SK-N-SH (cell line): ENCODE measurements around the gene ASMTL. TPM values are rescaled to one million over a fixed set of nuclear protein-coding genes. Genes with fewer than 3 reads are reported as not detected.

ENCODE experiments used
- CTCF ChIA-PET: fragments of 300-600, 350-600 bp; formaldehyde crosslinking; extraction: SDS; loops from one replicate; lab custom pipeline; 2021; lab: Yijun Ruan, JAX
- POLR2A ChIA-PET: fragments of 350-600 bp; sonication (Branson Sonifier 250); formaldehyde crosslinking; extraction: SDS; loops from one replicate; lab custom pipeline; 2020; ENCODE audit warnings: antibody characterized with exemption, inconsistent platforms; lab: Yijun Ruan, JAX
- DNase-seq: peaks from one replicate; pipeline ENCODE4 v3.0.0; 2012
- H2AFZ ChIP-seq: fragments of 200-600 bp; sonication (generic); 2 replicates; pipeline ENCODE4 v1.8.1; 2016; ENCODE audit warnings: antibody characterized with exemption, mild to moderate bottlenecking, low read depth
- H3F3A ChIP-seq: fragments of 200-600 bp; sonication (generic); replicated peaks from 2 replicates; pipeline ENCODE3; 2016; ENCODE audit warnings: antibody characterized with exemption, mild to moderate bottlenecking; ENCODE audit not compliant: insufficient read depth
- H3K27ac ChIP-seq, 2 experiments: fragments of 200-500 bp in 1 of 2; fragments of 200-600 bp in 1 of 2; sonication (Bioruptor generic) in 1 of 2; sonication (generic), shearing (Covaris generic) in 1 of 2; 2 replicates each; pipeline versions ENCODE4 v1.5.1 to v1.6.1; 2014 to 2016; ENCODE audit warnings: low read depth in 2 of 2, inconsistent platforms in 1 of 2, low read length in 1 of 2, mild to moderate bottlenecking in 1 of 2, mixed read lengths in 1 of 2
- H3K27me3 ChIP-seq: fragments of 200-600 bp; sonication (generic), shearing (Covaris generic); 2 replicates; pipeline ENCODE4 v1.6.1; 2016; ENCODE audit warnings: mixed run types; ENCODE audit not compliant: insufficient read depth
- H3K36me3 ChIP-seq, 2 experiments: fragments of 200-500 bp in 1 of 2; fragments of 200-600 bp in 1 of 2; sonication (Bioruptor generic) in 1 of 2; sonication (generic) in 1 of 2; replicated peaks in 1 of 2; 2 replicates each; pipeline versions ENCODE3 to v1.5.1; 2014 to 2016; ENCODE audit warnings: low read length in 1 of 2, mild to moderate bottlenecking in 1 of 2; ENCODE audit not compliant: insufficient read depth in 2 of 2, control insufficient read depth in 1 of 2
- H3K4me1 ChIP-seq, 2 experiments: fragments of 200-500 bp in 1 of 2; fragments of 200-600 bp in 1 of 2; sonication (Bioruptor generic) in 1 of 2; sonication (generic), shearing (Covaris generic) in 1 of 2; 2 replicates each; pipeline versions ENCODE4 v1.5.1 to v1.6.1; 2014 to 2016; ENCODE audit warnings: low read depth in 1 of 2, low read length in 1 of 2, mixed run types in 1 of 2; ENCODE audit not compliant: insufficient read depth in 2 of 2, control insufficient read depth in 1 of 2
- H3K4me2 ChIP-seq: fragments of 200-600 bp; sonication (generic), shearing (Covaris generic); 2 replicates; pipeline ENCODE4 v1.6.1; 2017; ENCODE audit warnings: mixed run types
- H3K4me3 ChIP-seq, 2 experiments: fragments of 200-500 bp in 1 of 2; fragments of 200-600 bp in 1 of 2; sonication (Bioruptor generic) in 1 of 2; sonication (generic), shearing (Covaris generic) in 1 of 2; 2 replicates each; pipeline versions ENCODE4 v1.5.1 to v1.8.1; 2014 to 2016; ENCODE audit warnings: low read depth in 2 of 2, inconsistent platforms in 1 of 2, low read length in 1 of 2, mild to moderate bottlenecking in 1 of 2, mixed read lengths in 1 of 2, moderate library complexity in 1 of 2
- H3K79me2 ChIP-seq: fragments of 200-600 bp; sonication (generic); 2 replicates; pipeline ENCODE4 v1.8.1; 2017; ENCODE audit warnings: mild to moderate bottlenecking; ENCODE audit not compliant: insufficient read depth
- H3K9ac ChIP-seq: fragments of 200-600 bp; sonication (generic); 2 replicates; pipeline ENCODE4 v1.6.1; 2017; ENCODE audit warnings: mixed run types
- H3K9me2 ChIP-seq: fragments of 200-600 bp; sonication (generic); 2 replicates; pipeline ENCODE4 v1.6.1; 2017; ENCODE audit warnings: mixed run types
- H3K9me3 ChIP-seq: fragments of 200-600 bp; sonication (generic); 2 replicates; pipeline ENCODE4 v1.6.1; 2017; ENCODE audit warnings: mixed run types, mild to moderate bottlenecking, moderate library complexity
- H4K20me1 ChIP-seq: fragments of 200-600 bp; sonication (generic); 2 replicates; pipeline ENCODE4 v1.6.1; 2017; ENCODE audit warnings: mild to moderate bottlenecking, mixed run types; ENCODE audit not compliant: insufficient read depth
- CHD2 ChIP-seq: fragments of 150-350 bp; IDR thresholded peaks from 2 replicates; pipeline ENCODE4 v1.6.1; 2018; ENCODE audit warnings: low read length; ENCODE audit not compliant: partially characterized antibody
- EZH2phosphoT487 ChIP-seq: fragments of 200-600 bp; sonication (generic); IDR thresholded peaks from 2 replicates; pipeline ENCODE4 v1.6.1; 2017; ENCODE audit warnings: low read depth, mixed run types, mild to moderate bottlenecking, antibody characterized with exemption, moderate library complexity, borderline replicate concordance
- FOSL2 ChIP-seq: IDR thresholded peaks from 2 replicates; pipeline ENCODE4 v1.4.0; 2012; ENCODE audit warnings: low read depth, mild to moderate bottlenecking, moderate library complexity, borderline replicate concordance
- FOXJ3 ChIP-seq: sonication (generic); formaldehyde crosslinking; IDR thresholded peaks from 2 replicates; pipeline ENCODE4 v1.5.1; 2020; ENCODE audit warnings: mild to moderate bottlenecking, missing genetic modification reagents
- GABPA ChIP-seq: IDR thresholded peaks from 2 replicates; pipeline ENCODE4 v1.4.0; 2012; ENCODE audit warnings: low read depth, mild to moderate bottlenecking
- IRF3 ChIP-seq: fragments of 150-350 bp; IDR thresholded peaks from 2 replicates; pipeline ENCODE4 v1.6.1; 2016; ENCODE audit warnings: mild to moderate bottlenecking, low read depth, low read length
- MEF2A ChIP-seq: IDR thresholded peaks from 2 replicates; pipeline ENCODE4 v1.4.0; 2012; ENCODE audit warnings: low read depth, borderline replicate concordance
- NFIC ChIP-seq: IDR thresholded peaks from 2 replicates; pipeline ENCODE4 v1.4.0; 2012; ENCODE audit warnings: borderline replicate concordance
- NRF1 ChIP-seq: IDR thresholded peaks from 2 replicates; pipeline ENCODE4 v1.6.1; 2012; ENCODE audit warnings: low read depth, mild to moderate bottlenecking, low read length
- RXRA ChIP-seq: IDR thresholded peaks from 2 replicates; pipeline ENCODE4 v1.4.0; 2012; ENCODE audit warnings: low read depth, mild to moderate bottlenecking, borderline replicate concordance
- TAF1 ChIP-seq: IDR thresholded peaks from 2 replicates; pipeline ENCODE4 v1.6.1; 2012; ENCODE audit warnings: low read depth, mild to moderate bottlenecking, low read length, moderate library complexity, borderline replicate concordance
- TEAD4 ChIP-seq: IDR thresholded peaks from 2 replicates; pipeline ENCODE4 v1.4.0; 2012; ENCODE audit warnings: mild to moderate bottlenecking, borderline replicate concordance; ENCODE audit not compliant: insufficient read depth
- USF1 ChIP-seq: IDR thresholded peaks from 2 replicates; pipeline ENCODE4 v1.4.0; 2012; ENCODE audit warnings: low read depth, borderline replicate concordance
- WGBS: methylation state at CpG from one replicate; pipeline ENCODE4 v1.1.6; 2017; ENCODE audit warnings: low lambda C conversion rate; 5-methylcytosine and 5-hydroxymethylcytosine counted together
- polyA plus RNA-seq, 3 experiments: library from polyadenylated mRNA; depleted of rRNA; stranded (reverse); fragments of >200 nt; gene quantifications; 2 replicates each; pipeline ENCODE4 v1.2.3, GENCODE V29; 2012
- TF ChIP-seq, protein P1 (sequence below): fragments of 200-600 bp; sonication (generic); IDR thresholded peaks from 2 replicates; pipeline ENCODE4 v1.6.1; 2017; ENCODE audit warnings: antibody characterized with exemption, mild to moderate bottlenecking, moderate library complexity

ASMTL gene
- polyA plus RNA-seq, 1 of the 3 experiments (the other 2 are of a cell fraction): 37.7 TPM

DNA sequence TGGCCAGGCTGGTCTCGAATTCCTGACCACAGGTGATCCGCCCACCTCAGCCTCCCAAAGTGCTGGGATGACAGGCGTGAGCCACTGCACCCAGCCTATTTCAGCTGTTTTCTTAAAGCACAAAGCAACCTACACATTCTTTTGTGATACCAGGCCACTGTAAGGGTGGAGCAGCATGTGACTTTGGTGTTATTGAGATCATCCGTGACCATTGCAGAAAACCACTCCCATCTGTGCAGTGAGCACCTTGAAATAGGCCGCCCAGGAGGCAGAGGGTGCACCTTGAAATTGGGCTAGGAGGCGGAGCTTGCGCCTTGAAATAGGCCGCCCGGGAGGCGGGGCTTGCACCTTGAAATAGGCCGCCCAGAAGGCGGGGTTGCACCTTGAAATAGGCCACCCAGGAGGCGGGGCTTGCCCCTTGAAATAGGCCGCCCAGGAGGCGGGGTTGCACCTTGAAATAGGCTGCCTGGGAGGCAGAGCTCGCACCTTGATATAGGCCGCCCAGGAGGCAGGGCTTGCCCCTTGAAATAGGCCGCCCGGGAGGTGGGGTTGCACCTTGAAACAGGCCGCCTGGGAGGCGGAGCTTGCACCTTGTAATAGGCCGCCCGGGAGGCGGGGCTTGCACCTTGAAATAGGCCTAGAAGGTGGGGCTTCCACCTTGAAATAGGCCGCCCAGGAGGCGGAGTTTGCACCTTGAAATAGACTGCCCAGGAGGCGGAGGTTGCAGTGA lies 51.8 kb downstream of the ASMTL start:
- Histone ChIP-seq H3K36me3 (peaks cover 6 to 22% of the 10 kb centered on the region in 2 experiments), H3K4me3 (no peak overlapping the region), H3K9ac (no peak overlapping the region), H2AFZ (no peak overlapping the region)
- CTCF ChIA-PET: no interaction called here
- DNase-seq: no peak
- TF ChIP-seq GABPA: no peak
- TF ChIP-seq USF1: no peak
- TF ChIP-seq IRF3: no peak
- no peak for TF ChIP-seq FOSL2
- TF ChIP-seq MEF2A: no peak
- TF ChIP-seq, protein P1, sequence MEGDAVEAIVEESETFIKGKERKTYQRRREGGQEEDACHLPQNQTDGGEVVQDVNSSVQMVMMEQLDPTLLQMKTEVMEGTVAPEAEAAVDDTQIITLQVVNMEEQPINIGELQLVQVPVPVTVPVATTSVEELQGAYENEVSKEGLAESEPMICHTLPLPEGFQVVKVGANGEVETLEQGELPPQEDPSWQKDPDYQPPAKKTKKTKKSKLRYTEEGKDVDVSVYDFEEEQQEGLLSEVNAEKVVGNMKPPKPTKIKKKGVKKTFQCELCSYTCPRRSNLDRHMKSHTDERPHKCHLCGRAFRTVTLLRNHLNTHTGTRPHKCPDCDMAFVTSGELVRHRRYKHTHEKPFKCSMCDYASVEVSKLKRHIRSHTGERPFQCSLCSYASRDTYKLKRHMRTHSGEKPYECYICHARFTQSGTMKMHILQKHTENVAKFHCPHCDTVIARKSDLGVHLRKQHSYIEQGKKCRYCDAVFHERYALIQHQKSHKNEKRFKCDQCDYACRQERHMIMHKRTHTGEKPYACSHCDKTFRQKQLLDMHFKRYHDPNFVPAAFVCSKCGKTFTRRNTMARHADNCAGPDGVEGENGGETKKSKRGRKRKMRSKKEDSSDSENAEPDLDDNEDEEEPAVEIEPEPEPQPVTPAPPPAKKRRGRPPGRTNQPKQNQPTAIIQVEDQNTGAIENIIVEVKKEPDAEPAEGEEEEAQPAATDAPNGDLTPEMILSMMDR: no peak
- TF ChIP-seq FOXJ3: no peak
- TF ChIP-seq TAF1: no peak
- TF ChIP-seq NRF1: no peak
- no peak for TF ChIP-seq EZH2phosphoT487
- TF ChIP-seq CHD2: no peak
- TF ChIP-seq NFIC: no peak
- TF ChIP-seq RXRA: no peak
- no peak for TF ChIP-seq TEAD4
- TF ChIP-seq, all 33 proteins: peak for 0
- Histone ChIP-seq H3K27ac (no peak overlapping the region), H3K4me2 (no peak overlapping the region), H3K4me1 (no peaks in the 10 kb centered on the region), H3K79me2 (peaks cover 8% of the 10 kb centered on the region; the same call in 1 of the 2 replicates), H3F3A (no peaks in the 10 kb centered on the region), H3K9me2 (no peaks in the 10 kb centered on the region), H4K20me1 (no peaks in the 10 kb centered on the region), H3K9me3 (no peaks in the 10 kb centered on the region), H3K27me3 (no peaks in the 10 kb centered on the region)
- POLR2A ChIA-PET: no interaction called here
- 84% methylated on average over 22 of the region's 27 CpGs for WGBS
